HUDEP-2 (cell line): ENCODE measurements around the gene WDR31.
A peak's percentile ranks its signal among the peaks of the same experiment; 100 is the strongest.

Experiments used
- DNase-seq, 76 experiments: peaks; one replicate each; lab custom pipeline; 2025; ENCODE audit not compliant: unreplicated experiment in 76 of 76; lab: John Stamatoyannopoulos, UW

Gene WDR31

GRCh38 chr9:113298924-113299770 lies 40.9 kb downstream of the WDR31 start:
- no peak for DNase-seq

GRCh38 chr9:113298311-113298710 lies 41.8 kb downstream of the WDR31 start:
- DNase-seq = no peak

GRCh38 chr9:113296796-113297558 lies 43.1 kb downstream of the WDR31 start:
- DNase-seq = no peak

- DNase-seq = peak in 11 of 76 experiments; percentile 2 to 25 (median 13)
Measured at GRCh38 chr9:113296247-113296646, 43.8 kb downstream of the WDR31 start.

- no peak for DNase-seq
Measured at GRCh38 chr9:113293285-113293878, 46.7 kb downstream of the WDR31 start.

GRCh38 chr9:113290052-113290607 lies 49.9 kb downstream of the WDR31 start:
- no peak for DNase-seq

- no peak for DNase-seq
Measured at GRCh38 chr9:113289091-113289490, 51.0 kb downstream of the WDR31 start.

- no peak for DNase-seq
Measured at GRCh38 chr9:113281356-113281755, 58.7 kb downstream of the WDR31 start.

GRCh38 chr9:113278840-113279239 lies 61.2 kb downstream of the WDR31 start:
- DNase-seq = no peak

GRCh38 chr9:113275157-113276131 lies 64.6 kb downstream of the WDR31 start, which contains the start of the genes CDC26 and PRPF4:
CDC26 (minus strand) TSS chr9:113275572; CDS start chr9:113272507, 3,065 bp downstream.
PRPF4 (plus strand) TSS chr9:113275658; CDS start chr9:113275744, 86 bp downstream.
- DNase-seq = peak; percentile 54 to 95 (median 90)

- peak in 35 of 76 experiments; percentile 5 to 71 (median 44) for DNase-seq
Measured at GRCh38 chr9:113274474-113275156, 65.5 kb downstream of the WDR31 start.

GRCh38 chr9:113269871-113270270 lies 70.2 kb downstream of the WDR31 start:
- peak in 9 of 76 experiments; percentile 7 to 37 (median 15) for DNase-seq

- no peak for DNase-seq
Measured at GRCh38 chr9:113269355-113269754, 70.7 kb downstream of the WDR31 start.

- peak in 27 of 76 experiments; percentile 9 to 78 (median 45) for DNase-seq
Measured at GRCh38 chr9:113267911-113268566, 72.0 kb downstream of the WDR31 start.

- DNase-seq = no peak
Measured at GRCh38 chr9:113266174-113266573, 73.9 kb downstream of the WDR31 start.
